ENCODE measurements around the gene TNK1.

TNK1 gene

DNA sequence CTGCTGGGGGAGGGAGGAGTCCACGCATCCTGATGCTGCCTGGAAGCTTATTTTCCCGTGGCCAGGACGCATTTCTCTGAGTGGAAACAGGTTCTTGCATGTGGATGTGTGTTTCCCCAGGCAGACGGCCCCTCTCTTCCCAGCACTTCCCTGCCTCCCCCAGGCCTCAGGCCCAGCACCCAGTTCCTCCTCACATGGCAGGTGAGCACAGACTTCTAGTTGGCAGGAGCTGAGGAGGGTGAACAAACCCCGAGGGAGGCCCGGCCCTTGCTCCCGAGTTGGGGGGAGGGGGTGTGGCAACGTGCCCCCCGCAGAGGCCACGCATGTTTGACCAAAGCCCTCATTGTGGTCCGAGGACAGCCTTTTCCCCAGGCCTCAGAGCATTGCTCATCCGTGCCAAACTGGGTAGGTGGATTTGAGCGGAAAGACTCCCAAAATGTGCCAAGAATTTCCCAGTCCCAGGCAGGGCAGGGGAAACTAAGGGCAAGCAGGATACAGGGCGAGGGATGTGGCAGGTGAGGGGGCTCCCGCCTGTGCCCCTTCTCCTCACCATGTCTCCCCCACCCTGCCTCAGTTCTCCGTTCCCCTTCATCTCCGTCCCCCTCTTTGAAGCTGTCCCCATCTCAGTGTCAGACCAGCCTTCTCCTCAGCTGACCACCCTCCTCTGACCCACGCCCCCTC, 37.7 kb downstream of the TNK1 start:
- Histone ChIP-seq H3K27ac (ENCODE audit: extremely low read depth, low read depth, low read length) (no peak overlapping the region), H3K36me3 (ENCODE audit: control insufficient read depth in 2 of 2, insufficient read depth in 1 of 2, low read length in 2 of 2) (peaks cover 0 to 42% of the 10 kb centered on the region in 2 experiments; a peak in 1 of 3 replicates), H3K9me3 (ENCODE audit: control insufficient read depth, insufficient read depth, low read depth, low read length) (no peaks in the 10 kb centered on the region), H3K4me1 (ENCODE audit: control insufficient read depth, insufficient read depth, low read length) (no peaks in the 10 kb centered on the region), H3K4me3 (ENCODE audit: low read depth, low read length) (no peak overlapping the region)
- ChIA-PET POLR2A (interaction anchor here (1.2 kb wide), 1 partner anchor 15 kb away, joined by 3 read pairs; the partner anchor contains the start of gene TMEM256), CTCF (interaction anchor here (0.5 kb wide), 1 partner anchor 18 kb away, joined by 4 read pairs; no protein-coding TSS in a partner anchor)
- TF ChIP-seq PRDM1 (tag by site-specific recombination; IDR thresholded peaks at IDR 0.05), result no peak
- no peak for TF ChIP-seq ZNF658 (tag by site-specific recombination; IDR thresholded peaks at IDR 0.05)
- TF ChIP-seq ZNF221 (tag by site-specific recombination; IDR thresholded peaks at IDR 0.05; ENCODE audit: borderline replicate concordance), result no peak
- TF ChIP-seq ZBTB7A (tag by site-specific recombination; IDR thresholded peaks at IDR 0.05; ENCODE audit: low read depth), result no peak
- TF ChIP-seq ZNF560 (tag by site-specific recombination; IDR thresholded peaks at IDR 0.05; ENCODE audit: borderline replicate concordance), result no peak
- TF ChIP-seq ELK4 (IDR thresholded peaks at IDR 0.05; ENCODE audit: borderline replicate concordance, low read depth, low read length), result no peak
- TF ChIP-seq KLF16 (tag by site-specific recombination; IDR thresholded peaks at IDR 0.05), result no peak
- TF ChIP-seq TSHZ1 (tag by site-specific recombination; IDR thresholded peaks at IDR 0.05; ENCODE audit: borderline replicate concordance), result no peak
- TF ChIP-seq KLF1 (tag by site-specific recombination; IDR thresholded peaks at IDR 0.05), result no peak
- no peak for TF ChIP-seq ZNF549 (tag by site-specific recombination; IDR thresholded peaks at IDR 0.05)
- no peak for TF ChIP-seq ZNF184 (tag by site-specific recombination; IDR thresholded peaks at IDR 0.05)
- TF ChIP-seq ZNF302 (tag by site-specific recombination; IDR thresholded peaks at IDR 0.05; ENCODE audit: low read depth), result no peak
- no peak; the same call in 1 of the 2 replicates for TF ChIP-seq GLIS2 (tag by site-specific recombination; IDR thresholded peaks at IDR 0.05)
- no peak for TF ChIP-seq ZFP41 (tag by site-specific recombination; IDR thresholded peaks at IDR 0.05; ENCODE audit: borderline replicate concordance)
- no peak for TF ChIP-seq ZNF214 (tag by site-specific recombination; IDR thresholded peaks at IDR 0.05; ENCODE audit: borderline replicate concordance)
- no peak for TF ChIP-seq ZNF677 (tag by site-specific recombination; IDR thresholded peaks at IDR 0.05)
- TF ChIP-seq, protein P1, sequence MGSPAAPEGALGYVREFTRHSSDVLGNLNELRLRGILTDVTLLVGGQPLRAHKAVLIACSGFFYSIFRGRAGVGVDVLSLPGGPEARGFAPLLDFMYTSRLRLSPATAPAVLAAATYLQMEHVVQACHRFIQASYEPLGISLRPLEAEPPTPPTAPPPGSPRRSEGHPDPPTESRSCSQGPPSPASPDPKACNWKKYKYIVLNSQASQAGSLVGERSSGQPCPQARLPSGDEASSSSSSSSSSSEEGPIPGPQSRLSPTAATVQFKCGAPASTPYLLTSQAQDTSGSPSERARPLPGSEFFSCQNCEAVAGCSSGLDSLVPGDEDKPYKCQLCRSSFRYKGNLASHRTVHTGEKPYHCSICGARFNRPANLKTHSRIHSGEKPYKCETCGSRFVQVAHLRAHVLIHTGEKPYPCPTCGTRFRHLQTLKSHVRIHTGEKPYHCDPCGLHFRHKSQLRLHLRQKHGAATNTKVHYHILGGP (tag by site-specific recombination; IDR thresholded peaks at IDR 0.05), result no peak
- no peak for TF ChIP-seq PRDM10 (tag by site-specific recombination; IDR thresholded peaks at IDR 0.05)
- TF ChIP-seq ZNF561 (tag by site-specific recombination; IDR thresholded peaks at IDR 0.05; ENCODE audit: borderline replicate concordance), result no peak

All from HEK293 (cell line).